Kidney epithelial cell (primary cell): Measurements from ENCODE around the gene SGPL1. TPM values are rescaled to one million over a fixed set of nuclear protein-coding genes. Genes with fewer than 3 reads are reported as not detected.

Source experiments
- DNase-seq: peaks from one replicate; pipeline ENCODE4 v3.0.0-alpha.2; 2010; ENCODE audit warnings: low read depth
- H3K27me3 ChIP-seq: 2 replicates; pipeline ENCODE4 v1.6.0; 2011; ENCODE audit warnings: low read length; ENCODE audit not compliant: control insufficient read depth, insufficient read depth
- H3K36me3 ChIP-seq: 2 replicates; pipeline ENCODE4 v1.5.1; 2011; ENCODE audit warnings: low read length; ENCODE audit not compliant: control insufficient read depth, insufficient read depth
- H3K4me3 ChIP-seq: 2 replicates; pipeline ENCODE4 v1.5.1; 2011; ENCODE audit warnings: low read depth, mild to moderate bottlenecking, control low read depth, low read length
- total RNA-seq: library from RNA; depleted of rRNA; stranded (reverse); fragments of >200 nt; gene quantifications from 2 replicates; pipeline ENCODE4 v1.2.3, GENCODE V29; 2015
- TF ChIP-seq, protein P1 (sequence below): IDR thresholded peaks from 2 replicates; pipeline ENCODE4 v1.5.1; 2011; ENCODE audit warnings: mild to moderate bottlenecking, moderate library complexity, low read length, control low read depth, inconsistent platforms; ENCODE audit not compliant: insufficient read depth, poor library complexity, severe bottlenecking

The SGPL1 gene
- total RNA-seq, 1 donor from 2014 or later: 83.5 TPM

DNA sequence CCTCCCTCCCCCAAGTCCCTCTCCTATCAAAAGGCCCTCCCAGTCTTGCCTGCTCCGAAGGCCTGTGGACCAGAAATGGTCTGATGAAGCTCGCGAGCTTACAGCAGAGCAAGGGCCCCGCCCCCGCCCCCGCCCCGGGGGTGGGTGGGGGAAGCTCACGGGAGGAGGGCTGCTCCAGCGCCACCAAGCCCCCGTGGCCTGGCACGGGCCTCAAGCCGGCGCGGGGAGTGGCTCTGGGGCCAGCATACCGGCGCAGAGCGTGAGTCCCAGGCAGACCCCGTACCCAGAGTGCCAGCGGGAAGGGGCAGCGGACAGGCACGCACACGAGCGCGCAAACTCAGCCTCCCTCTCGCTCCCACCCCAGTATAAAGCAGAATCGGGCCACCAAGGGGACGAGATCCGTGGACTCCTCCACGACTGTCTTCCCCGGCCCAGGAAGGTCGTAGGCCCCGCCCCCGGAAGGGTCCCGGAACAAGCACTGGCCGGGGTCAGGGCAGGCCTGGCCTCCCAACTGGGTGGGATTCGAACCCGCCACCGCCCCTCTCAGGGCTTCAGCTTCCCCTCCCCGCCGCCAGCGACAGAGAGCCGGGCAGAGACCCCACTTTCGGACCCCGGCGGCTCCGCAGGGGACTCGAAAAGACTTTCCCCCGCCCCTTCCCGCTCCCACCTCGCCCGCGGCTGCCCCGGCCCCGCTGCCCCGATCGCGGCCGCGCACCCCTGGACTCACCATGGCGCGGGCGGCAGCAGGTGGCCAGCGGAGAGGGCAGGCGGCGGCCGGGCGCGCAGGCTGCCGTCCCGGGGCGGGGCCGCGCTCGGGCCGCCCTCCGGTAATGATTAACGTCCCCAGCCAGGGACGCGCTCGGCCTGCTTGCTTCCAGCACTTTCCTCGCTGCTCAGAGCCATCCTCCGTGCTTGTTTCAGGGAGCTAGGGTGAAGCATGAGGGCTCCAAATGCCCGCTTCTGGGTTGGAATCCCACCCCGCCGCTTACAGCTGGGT, 72.4 kb downstream of the SGPL1 start, which contains the start of gene PCBD1:
TSS of gene PCBD1 (minus strand) at position 762 of the 997 bp plus-strand sequence. CDS start at position 730, 32 bp downstream.
- TF ChIP-seq, protein P1, sequence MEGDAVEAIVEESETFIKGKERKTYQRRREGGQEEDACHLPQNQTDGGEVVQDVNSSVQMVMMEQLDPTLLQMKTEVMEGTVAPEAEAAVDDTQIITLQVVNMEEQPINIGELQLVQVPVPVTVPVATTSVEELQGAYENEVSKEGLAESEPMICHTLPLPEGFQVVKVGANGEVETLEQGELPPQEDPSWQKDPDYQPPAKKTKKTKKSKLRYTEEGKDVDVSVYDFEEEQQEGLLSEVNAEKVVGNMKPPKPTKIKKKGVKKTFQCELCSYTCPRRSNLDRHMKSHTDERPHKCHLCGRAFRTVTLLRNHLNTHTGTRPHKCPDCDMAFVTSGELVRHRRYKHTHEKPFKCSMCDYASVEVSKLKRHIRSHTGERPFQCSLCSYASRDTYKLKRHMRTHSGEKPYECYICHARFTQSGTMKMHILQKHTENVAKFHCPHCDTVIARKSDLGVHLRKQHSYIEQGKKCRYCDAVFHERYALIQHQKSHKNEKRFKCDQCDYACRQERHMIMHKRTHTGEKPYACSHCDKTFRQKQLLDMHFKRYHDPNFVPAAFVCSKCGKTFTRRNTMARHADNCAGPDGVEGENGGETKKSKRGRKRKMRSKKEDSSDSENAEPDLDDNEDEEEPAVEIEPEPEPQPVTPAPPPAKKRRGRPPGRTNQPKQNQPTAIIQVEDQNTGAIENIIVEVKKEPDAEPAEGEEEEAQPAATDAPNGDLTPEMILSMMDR: no peak
- peak within 1 kb of the TSS; percentile 59 for H3K4me3 ChIP-seq
- DNase-seq: peak; percentile 45
- H3K27me3 ChIP-seq: no peaks in the 10 kb centered on the region
- H3K36me3 ChIP-seq: no peaks in the 10 kb centered on the region

- no peak for DNase-seq
- Histone ChIP-seq H3K4me3 (no peak overlapping the region), H3K27me3 (no peaks in the 10 kb centered on the region), H3K36me3 (no peaks in the 10 kb centered on the region)
- TF ChIP-seq, protein P1: no peak
Observed at GRCh38 chr10:70889291-70889690, 73.5 kb downstream of the SGPL1 start.

DNA sequence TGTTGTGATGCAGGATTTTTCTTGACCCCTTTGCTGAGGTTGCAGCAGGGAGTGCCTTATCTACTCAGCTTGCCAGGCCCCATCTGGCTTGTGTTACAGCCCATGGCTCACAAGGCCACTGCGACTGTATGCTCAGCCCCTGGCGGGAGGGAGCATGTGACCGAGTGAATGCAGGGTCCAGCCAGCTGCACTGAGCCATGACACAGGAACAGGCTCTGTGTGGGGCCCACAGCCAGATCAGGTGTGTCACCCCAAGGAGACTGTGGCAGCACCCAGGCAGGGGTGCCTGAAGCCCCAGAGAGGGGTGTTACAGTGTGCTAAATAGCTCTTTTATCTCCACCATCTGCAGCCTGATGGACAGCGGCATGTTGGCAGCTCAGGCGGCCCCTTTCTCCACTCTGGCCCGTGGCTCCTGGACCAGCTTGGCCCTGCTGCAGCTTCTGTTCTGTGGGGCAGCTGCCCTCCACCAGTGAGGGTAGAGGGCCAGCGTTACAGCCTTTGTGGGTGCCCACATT, 75.2 kb downstream of the SGPL1 start:
- no peak overlapping the region for H3K4me3 ChIP-seq
- TF ChIP-seq, protein P1: no peak
- H3K27me3 ChIP-seq: no peaks in the 10 kb centered on the region
- H3K36me3 ChIP-seq: no peaks in the 10 kb centered on the region
- no peak for DNase-seq

- Histone ChIP-seq H3K4me3 (no peak overlapping the region), H3K27me3 (no peaks in the 10 kb centered on the region), H3K36me3 (no peaks in the 10 kb centered on the region)
- no peak for DNase-seq
- TF ChIP-seq, protein P1: no peak
Observed at GRCh38 chr10:70891627-70892026, 75.9 kb downstream of the SGPL1 start.

DNA sequence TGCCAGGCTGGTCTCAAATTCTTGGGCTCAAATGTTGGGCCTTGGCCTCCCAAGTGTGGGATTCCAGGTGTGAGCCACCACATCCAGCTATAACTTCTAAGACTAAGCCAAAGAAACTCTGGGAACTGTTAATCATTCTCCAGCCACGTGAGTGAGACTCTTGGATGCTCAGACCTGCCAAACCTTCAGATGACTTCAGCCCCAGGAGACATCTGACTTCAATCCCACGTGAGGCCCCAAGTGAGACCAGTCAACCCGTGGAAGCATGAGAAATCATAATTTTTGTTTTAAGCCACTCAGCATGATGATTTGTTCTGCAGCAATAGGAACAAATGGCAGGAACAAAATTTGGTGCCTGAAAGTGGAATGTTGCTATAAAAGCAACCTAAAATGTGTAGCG, 76.9 kb downstream of the SGPL1 start:
- Histone ChIP-seq H3K27me3 (no peaks in the 10 kb centered on the region), H3K4me3 (no peak overlapping the region), H3K36me3 (no peaks in the 10 kb centered on the region)
- TF ChIP-seq, protein P1: no peak
- no peak for DNase-seq
